GM18858 (cell line): Measurements from ENCODE around the gene CHCHD2.
A peak's percentile ranks its signal among the peaks of the same experiment; 100 is the strongest.
"Not testable (repeated sequence)": the region's sequence is repeated elsewhere in the genome, so short reads cannot be mapped to it uniquely, and the experiment has no call there.

Experiments used
- ATAC-seq: cut with Tn5 transposase; IDR thresholded peaks from one replicate; pipeline ENCODE4 v1.9.1; 2021; ENCODE audit not compliant: unreplicated experiment

The CHCHD2 gene

GRCh38 chr7:56086761-56087160 is 19.5 kb downstream of the CHCHD2 start:
- no peak for ATAC-seq

- ATAC-seq, result no peak
Observed at GRCh38 chr7:56083150-56083785, 23.0 kb downstream of the CHCHD2 start.

- ATAC-seq, result no peak
Observed at GRCh38 chr7:56081626-56082340, 24.5 kb downstream of the CHCHD2 start.

GRCh38 chr7:56080726-56081435 is 25.4 kb downstream of the CHCHD2 start:
- not testable (repeated sequence) for ATAC-seq

- ATAC-seq, result no peak
Observed at GRCh38 chr7:56079450-56080185, 26.7 kb downstream of the CHCHD2 start.

- no peak for ATAC-seq
Observed at GRCh38 chr7:56078196-56078595, 28.1 kb downstream of the CHCHD2 start.

GRCh38 chr7:56077681-56078080 is 28.6 kb downstream of the CHCHD2 start:
- no peak for ATAC-seq

GRCh38 chr7:56074371-56074791 is 31.9 kb downstream of the CHCHD2 start:
- ATAC-seq, result peak; percentile 89

- ATAC-seq, result not testable (repeated sequence)
Observed at GRCh38 chr7:56066376-56066775, 39.9 kb downstream of the CHCHD2 start.

GRCh38 chr7:56063882-56064625 is 42.2 kb downstream of the CHCHD2 start, which contains the start of gene SUMF2:
TSS of gene SUMF2 (plus strand) at chr7:56064286. CDS start at chr7:56064312, 26 bp downstream.
- ATAC-seq, result peak; percentile 74

- ATAC-seq, result no peak
Observed at GRCh38 chr7:56063500-56063881, 42.8 kb downstream of the CHCHD2 start.

- no peak for ATAC-seq
Observed at GRCh38 chr7:56062382-56062781, 43.9 kb downstream of the CHCHD2 start.

- no peak for ATAC-seq
Observed at GRCh38 chr7:56053993-56054392, 52.3 kb downstream of the CHCHD2 start.

GRCh38 chr7:56053379-56053778 is 52.9 kb downstream of the CHCHD2 start:
- ATAC-seq, result no peak
